CMK (cell line): ENCODE results near the gene NACAD.

Experiments used
- DNase-seq: peaks from one replicate; pipeline ENCODE4 v3.0.0-alpha.2; 2010; ENCODE audit warnings: low read depth

The NACAD gene

GRCh38 chr7:45073786-45074527 is 14.8 kb downstream of the NACAD start:
- no peak for DNase-seq

- no peak for DNase-seq
Measured at GRCh38 chr7:45073031-45073785, 15.6 kb downstream of the NACAD start.

- DNase-seq = no peak
Measured at GRCh38 chr7:45072131-45073030, 16.4 kb downstream of the NACAD start.

GRCh38 chr7:45071528-45071927 is 17.2 kb downstream of the NACAD start:
- no peak for DNase-seq

- DNase-seq = no peak
Measured at GRCh38 chr7:45070254-45070642, 18.5 kb downstream of the NACAD start.

- DNase-seq = no peak
Measured at GRCh38 chr7:45069444-45070253, 19.1 kb downstream of the NACAD start.

GRCh38 chr7:45068236-45069023 is 20.3 kb downstream of the NACAD start:
- no peak for DNase-seq

- DNase-seq = no peak
Measured at GRCh38 chr7:45067582-45067981, 21.2 kb downstream of the NACAD start.

GRCh38 chr7:45066409-45066808 is 22.4 kb downstream of the NACAD start:
- no peak for DNase-seq

GRCh38 chr7:45065031-45065995 is 23.5 kb downstream of the NACAD start:
- DNase-seq = no peak

- no peak for DNase-seq
Measured at GRCh38 chr7:45064047-45064725, 24.6 kb downstream of the NACAD start.

- no peak for DNase-seq
Measured at GRCh38 chr7:45061806-45062425, 26.9 kb downstream of the NACAD start.

GRCh38 chr7:45061352-45061751 is 27.4 kb downstream of the NACAD start:
- no peak for DNase-seq

- DNase-seq = no peak
Measured at GRCh38 chr7:45060295-45060694, 28.5 kb downstream of the NACAD start.

- no peak for DNase-seq
Measured at GRCh38 chr7:45057878-45058277, 30.9 kb downstream of the NACAD start.

- DNase-seq = no peak
Measured at GRCh38 chr7:45055594-45056219, 33.1 kb downstream of the NACAD start.

- no peak for DNase-seq
Measured at GRCh38 chr7:45055016-45055415, 33.8 kb downstream of the NACAD start.

- DNase-seq = no peak
Measured at GRCh38 chr7:45054442-45054841, 34.3 kb downstream of the NACAD start.
